ENCODE results near the gene KLHL3. TPM values are rescaled to one million over a fixed set of nuclear protein-coding genes. Genes with fewer than 3 reads are reported as not detected.

Gene KLHL3
- total RNA-seq, 2 experiments from 2014 or later, result 9.2 to 12.2 TPM

DNA sequence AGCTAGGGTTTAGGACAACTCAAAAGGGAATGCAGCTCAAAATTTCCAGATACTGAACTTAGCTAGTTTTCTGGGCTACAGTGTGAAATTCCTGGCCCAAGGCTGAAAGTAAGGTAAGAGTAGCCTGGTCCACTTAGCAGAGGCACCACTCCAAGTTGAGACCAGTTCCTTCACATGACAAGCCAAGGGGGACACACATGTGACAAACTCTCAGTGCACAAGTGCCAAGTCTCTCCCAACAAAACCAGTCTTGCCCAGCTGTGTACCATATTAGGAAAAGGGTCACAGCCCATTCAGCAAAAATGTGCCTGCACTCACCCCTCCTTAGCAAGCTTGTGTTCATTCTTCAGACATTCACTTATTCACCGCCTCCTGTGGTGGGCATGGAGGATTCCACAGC lies 27.8 kb downstream of the KLHL3 start:
- ChIA-PET POLR2A (no interaction called here), CTCF (interaction anchor here (1.1 kb wide), 1 partner anchor 34 kb away, joined by 4 read pairs; no protein-coding TSS in a partner anchor)
- Mint-ChIP-seq H3K27me3 (no peaks in the 10 kb centered on the region), H3K27ac (no peak overlapping the region), H3K4me1 (ENCODE audit: low read depth) (peaks cover 2% of the 10 kb centered on the region), H3K36me3 (ENCODE audit: low read depth) (peaks cover 24% of the 10 kb centered on the region), H3K9me3 (peaks cover 2% of the 10 kb centered on the region), H3K4me3 (no peak overlapping the region)
- ATAC-seq (no peak), DNase-seq (no peak)
- TF ChIP-seq CTCF (IDR thresholded peaks at IDR 0.05), result no peak
- intact Hi-C loops (cut with micrococcal nuclease), result no loop called here

- ChIA-PET POLR2A (no interaction called here), CTCF (no interaction called here)
- ATAC-seq, result no peak
- intact Hi-C loops (cut with micrococcal nuclease), result no loop called here
- Mint-ChIP-seq H3K36me3 (ENCODE audit: low read depth) (peaks cover 20% of the 10 kb centered on the region), H3K9me3 (no peaks in the 10 kb centered on the region), H3K27ac (no peak overlapping the region), H3K27me3 (no peaks in the 10 kb centered on the region), H3K4me1 (ENCODE audit: low read depth) (peaks cover 2% of the 10 kb centered on the region), H3K4me3 (no peak overlapping the region)
- TF ChIP-seq CTCF (IDR thresholded peaks at IDR 0.05), result no peak
- DNase-seq, result no peak
Measured at GRCh38 chr5:137706841-137707240, 29.0 kb downstream of the KLHL3 start.

DNA sequence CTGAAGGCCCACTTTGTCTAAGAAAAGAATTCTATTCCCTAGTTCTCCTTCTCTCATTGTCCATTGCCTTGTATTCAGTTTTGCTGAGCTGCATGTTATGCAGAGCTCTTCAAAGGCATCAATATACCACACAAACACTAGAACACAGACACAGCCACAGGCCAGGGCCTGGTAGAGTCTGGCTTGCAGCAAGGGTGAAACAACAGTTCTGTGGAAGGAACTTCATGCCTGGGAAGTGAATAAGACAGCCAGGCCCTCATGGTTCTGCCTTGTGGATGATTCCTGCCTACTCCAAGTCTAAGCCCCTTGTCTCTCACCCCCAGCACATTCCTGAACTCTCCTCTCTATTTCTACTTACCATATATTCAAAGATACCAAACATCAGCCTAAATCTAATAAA lies 30.8 kb downstream of the KLHL3 start:
- Mint-ChIP-seq H3K27me3 (no peaks in the 10 kb centered on the region), H3K36me3 (ENCODE audit: low read depth) (peaks cover 20% of the 10 kb centered on the region), H3K9me3 (no peaks in the 10 kb centered on the region), H3K4me3 (no peak overlapping the region), H3K27ac (no peak overlapping the region), H3K4me1 (ENCODE audit: low read depth) (no peaks in the 10 kb centered on the region)
- intact Hi-C loops (cut with micrococcal nuclease), result no loop called here
- CTCF ChIA-PET, result interaction anchor here (1.3 kb wide), 1 partner anchor 76 kb away, joined by 4 read pairs; no protein-coding TSS in a partner anchor
- DNase-seq, result no peak
- TF ChIP-seq CTCF (IDR thresholded peaks at IDR 0.05), result no peak
- ATAC-seq, result no peak
- POLR2A ChIA-PET, result interaction anchor here (1.1 kb wide), 1 partner anchor 31 kb away, joined by 3 read pairs; the partner anchor contains the start of gene KLHL3

GRCh38 chr5:137703565-137703964 lies 32.3 kb downstream of the KLHL3 start:
- TF ChIP-seq CTCF (IDR thresholded peaks at IDR 0.05), result no peak
- DNase-seq (no peak), ATAC-seq (no peak)
- Mint-ChIP-seq H3K27me3 (no peaks in the 10 kb centered on the region), H3K9me3 (no peaks in the 10 kb centered on the region), H3K4me1 (ENCODE audit: low read depth) (no peaks in the 10 kb centered on the region), H3K36me3 (ENCODE audit: low read depth) (peaks cover 12% of the 10 kb centered on the region), H3K27ac (no peak overlapping the region), H3K4me3 (no peak overlapping the region)
- POLR2A ChIA-PET, result no interaction called here
- intact Hi-C loops (cut with micrococcal nuclease), result no loop called here
- CTCF ChIA-PET, result no interaction called here

- TF ChIP-seq CTCF (IDR thresholded peaks at IDR 0.05), result no peak
- ATAC-seq, result no peak
- no peak for DNase-seq
- ChIA-PET CTCF (interaction anchor here (1.1 kb wide), 1 partner anchor 40 kb away, joined by 3 read pairs; no protein-coding TSS in a partner anchor), POLR2A (interaction anchor here (1.5 kb wide), 1 partner anchor 48 kb away, joined by 4 read pairs; no protein-coding TSS in a partner anchor)
- Mint-ChIP-seq H3K27me3 (no peaks in the 10 kb centered on the region), H3K36me3 (ENCODE audit: low read depth) (peaks cover 7% of the 10 kb centered on the region), H3K9me3 (no peaks in the 10 kb centered on the region), H3K27ac (no peak overlapping the region), H3K4me1 (ENCODE audit: low read depth) (peaks cover 20% of the 10 kb centered on the region), H3K4me3 (no peak overlapping the region)
- intact Hi-C loops (cut with micrococcal nuclease), result no loop called here
Measured at GRCh38 chr5:137700282-137700680, 35.6 kb downstream of the KLHL3 start.

All from activated CD8-positive, alpha-beta T cell treated with anti-CD3 and anti-CD28 coated beads for 36 hours (primary cell).